Measurements from ENCODE around the gene JUN. TPM values are rescaled to one million over a fixed set of nuclear protein-coding genes. Genes with fewer than 3 reads are reported as not detected.
A peak's percentile ranks its signal among the peaks of the same experiment; 100 is the strongest.

JUN gene
- total RNA-seq, 1 experiment from 2014 or later = 2.1 TPM

- Histone ChIP-seq H3K79me2 (ENCODE audit: low read length) (no peaks in the 10 kb centered on the region), H3K9ac (ENCODE audit: low read length) (no peak overlapping the region), H3K27ac (ENCODE audit: low read length) (no peak overlapping the region), H3K4me1 (ENCODE audit: low read length) (peaks cover 5% of the 10 kb centered on the region; the same call in 1 of the 2 replicates), H3K4me3 (ENCODE audit: low read length) (no peak overlapping the region), H2AFZ (ENCODE audit: low read length) (no peak overlapping the region), H3K36me3 (ENCODE audit: insufficient read depth, low read length) (no peaks in the 10 kb centered on the region), H3K9me2 (replicated peaks; ENCODE audit: insufficient read depth, low read length) (no peaks in the 10 kb centered on the region), H3K9me3 (ENCODE audit: low read length) (no peaks in the 10 kb centered on the region), H3K4me2 (ENCODE audit: low read depth, low read length, poor library complexity, severe bottlenecking) (no peak overlapping the region), H4K20me1 (ENCODE audit: insufficient read depth, low read depth, low read length) (no peaks in the 10 kb centered on the region), H3K27me3 (ENCODE audit: low read length) (no peaks in the 10 kb centered on the region)
- DNase-seq = no peak
Measured at GRCh38 chr1:58791106-58791505, 7.3 kb upstream of the JUN start.

- no peaks in the 10 kb centered on the region for H3K9me3 ChIP-seq (ENCODE audit: low read length)
- H2AFZ ChIP-seq (ENCODE audit: low read length) = no peak overlapping the region
- H3K9me2 ChIP-seq (replicated peaks; ENCODE audit: insufficient read depth, low read length) = no peaks in the 10 kb centered on the region
- H3K27me3 ChIP-seq (ENCODE audit: low read length) = no peaks in the 10 kb centered on the region
- H3K4me1 ChIP-seq (ENCODE audit: low read length) = peaks cover 13% of the 10 kb centered on the region
- H3K4me2 ChIP-seq (ENCODE audit: low read depth, low read length, poor library complexity, severe bottlenecking) = no peak overlapping the region
- H3K9ac ChIP-seq (ENCODE audit: low read length) = no peak overlapping the region
- no peaks in the 10 kb centered on the region for H3K79me2 ChIP-seq (ENCODE audit: low read length)
- DNase-seq = no peak
- H3K27ac ChIP-seq (ENCODE audit: low read length) = no peak overlapping the region
- H3K4me3 ChIP-seq (ENCODE audit: low read length) = no peak overlapping the region
- no peaks in the 10 kb centered on the region for H4K20me1 ChIP-seq (ENCODE audit: insufficient read depth, low read depth, low read length)
- no peaks in the 10 kb centered on the region for H3K36me3 ChIP-seq (ENCODE audit: insufficient read depth, low read length)
Measured at GRCh38 chr1:58789996-58790660, 6.3 kb upstream of the JUN start.

GRCh38 chr1:58789322-58789856 lies 5.5 kb upstream of the JUN start:
- Histone ChIP-seq H3K27ac (ENCODE audit: low read length) (no peak overlapping the region), H3K79me2 (ENCODE audit: low read length) (no peaks in the 10 kb centered on the region), H3K9me3 (ENCODE audit: low read length) (no peaks in the 10 kb centered on the region), H4K20me1 (ENCODE audit: insufficient read depth, low read depth, low read length) (no peaks in the 10 kb centered on the region), H3K4me3 (ENCODE audit: low read length) (no peak overlapping the region), H3K36me3 (ENCODE audit: insufficient read depth, low read length) (no peaks in the 10 kb centered on the region), H3K9me2 (replicated peaks; ENCODE audit: insufficient read depth, low read length) (no peaks in the 10 kb centered on the region), H3K4me2 (ENCODE audit: low read depth, low read length, poor library complexity, severe bottlenecking) (no peak overlapping the region), H3K4me1 (ENCODE audit: low read length) (peaks cover 19% of the 10 kb centered on the region), H3K27me3 (ENCODE audit: low read length) (no peaks in the 10 kb centered on the region; the same call in 1 of the 2 replicates), H2AFZ (ENCODE audit: low read length) (no peak overlapping the region), H3K9ac (ENCODE audit: low read length) (no peak overlapping the region)
- no peak for DNase-seq

- Histone ChIP-seq H3K36me3 (ENCODE audit: insufficient read depth, low read length) (no peaks in the 10 kb centered on the region), H3K4me2 (ENCODE audit: low read depth, low read length, poor library complexity, severe bottlenecking) (no peak overlapping the region), H2AFZ (ENCODE audit: low read length) (no peak overlapping the region), H3K9me3 (ENCODE audit: low read length) (no peaks in the 10 kb centered on the region), H3K4me1 (ENCODE audit: low read length) (peaks cover 19% of the 10 kb centered on the region), H3K9me2 (replicated peaks; ENCODE audit: insufficient read depth, low read length) (no peaks in the 10 kb centered on the region), H3K79me2 (ENCODE audit: low read length) (no peaks in the 10 kb centered on the region), H3K9ac (ENCODE audit: low read length) (no peak overlapping the region), H4K20me1 (ENCODE audit: insufficient read depth, low read depth, low read length) (no peaks in the 10 kb centered on the region), H3K4me3 (ENCODE audit: low read length) (no peak overlapping the region), H3K27me3 (ENCODE audit: low read length) (no peaks in the 10 kb centered on the region; the same call in 1 of the 2 replicates), H3K27ac (ENCODE audit: low read length) (no peak overlapping the region)
- DNase-seq = no peak
Measured at GRCh38 chr1:58788259-58788658, 4.4 kb upstream of the JUN start.

GRCh38 chr1:58786927-58787245 lies 3.0 kb upstream of the JUN start:
- H4K20me1 ChIP-seq (ENCODE audit: insufficient read depth, low read depth, low read length) = 0 out of 2 replicates have a peak, but pooled peaks cover 1% of the 10 kb centered on the region
- no peaks in the 10 kb centered on the region for H3K79me2 ChIP-seq (ENCODE audit: low read length)
- H3K4me2 ChIP-seq (ENCODE audit: low read depth, low read length, poor library complexity, severe bottlenecking) = no peak overlapping the region
- H3K9me2 ChIP-seq (replicated peaks; ENCODE audit: insufficient read depth, low read length) = no peaks in the 10 kb centered on the region
- no peaks in the 10 kb centered on the region for H3K36me3 ChIP-seq (ENCODE audit: insufficient read depth, low read length)
- no peak overlapping the region for H3K4me3 ChIP-seq (ENCODE audit: low read length)
- peak; percentile 27 for DNase-seq
- no peak overlapping the region for H2AFZ ChIP-seq (ENCODE audit: low read length)
- peaks cover 32% of the 10 kb centered on the region for H3K4me1 ChIP-seq (ENCODE audit: low read length)
- no peak overlapping the region for H3K9ac ChIP-seq (ENCODE audit: low read length)
- no peaks in the 10 kb centered on the region; the same call in 1 of the 2 replicates for H3K27me3 ChIP-seq (ENCODE audit: low read length)
- H3K27ac ChIP-seq (ENCODE audit: low read length) = no peak overlapping the region
- no peaks in the 10 kb centered on the region for H3K9me3 ChIP-seq (ENCODE audit: low read length)

- no peak overlapping the region for H2AFZ ChIP-seq (ENCODE audit: low read length)
- H3K27me3 ChIP-seq (ENCODE audit: low read length) = no peaks in the 10 kb centered on the region; the same call in 1 of the 2 replicates
- no peaks in the 10 kb centered on the region for H3K79me2 ChIP-seq (ENCODE audit: low read length)
- H4K20me1 ChIP-seq (ENCODE audit: insufficient read depth, low read depth, low read length) = 0 out of 2 replicates have a peak, but pooled peaks cover 5% of the 10 kb centered on the region
- H3K4me1 ChIP-seq (ENCODE audit: low read length) = peaks cover 35% of the 10 kb centered on the region
- H3K9ac ChIP-seq (ENCODE audit: low read length) = no peak overlapping the region
- H3K9me3 ChIP-seq (ENCODE audit: low read length) = no peaks in the 10 kb centered on the region
- H3K4me3 ChIP-seq (ENCODE audit: low read length) = no peak overlapping the region
- H3K4me2 ChIP-seq (ENCODE audit: low read depth, low read length, poor library complexity, severe bottlenecking) = no peak overlapping the region
- no peak for DNase-seq
- no peak overlapping the region for H3K27ac ChIP-seq (ENCODE audit: low read length)
- H3K36me3 ChIP-seq (ENCODE audit: insufficient read depth, low read length) = no peaks in the 10 kb centered on the region
- H3K9me2 ChIP-seq (replicated peaks; ENCODE audit: insufficient read depth, low read length) = no peaks in the 10 kb centered on the region
Measured at GRCh38 chr1:58786184-58786926, 2.5 kb upstream of the JUN start.

GRCh38 chr1:58785442-58786058 lies 1.7 kb upstream of the JUN start:
- H3K27ac ChIP-seq (ENCODE audit: low read length) = no peak overlapping the region
- peak overlapping the region; percentile 88 for H3K9ac ChIP-seq (ENCODE audit: low read length)
- H3K4me3 ChIP-seq (ENCODE audit: low read length) = peak overlapping the region; percentile 83
- no peaks in the 10 kb centered on the region for H3K9me3 ChIP-seq (ENCODE audit: low read length)
- no peaks in the 10 kb centered on the region for H3K36me3 ChIP-seq (ENCODE audit: insufficient read depth, low read length)
- no peaks in the 10 kb centered on the region; the same call in 1 of the 2 replicates for H3K27me3 ChIP-seq (ENCODE audit: low read length)
- H3K4me2 ChIP-seq (ENCODE audit: low read depth, low read length, poor library complexity, severe bottlenecking) = peak overlapping the region; percentile 94
- DNase-seq = peak; percentile 47
- H3K9me2 ChIP-seq (replicated peaks; ENCODE audit: insufficient read depth, low read length) = no peaks in the 10 kb centered on the region
- H3K4me1 ChIP-seq (ENCODE audit: low read length) = peaks cover 35% of the 10 kb centered on the region
- peak overlapping the region; percentile 96; the same call in 1 of the 2 replicates for H2AFZ ChIP-seq (ENCODE audit: low read length)
- no peaks in the 10 kb centered on the region for H3K79me2 ChIP-seq (ENCODE audit: low read length)
- H4K20me1 ChIP-seq (ENCODE audit: insufficient read depth, low read depth, low read length) = 0 out of 2 replicates have a peak, but pooled peaks cover 5% of the 10 kb centered on the region

Measured in Karpas-422 (cell line).